ENCODE data around the gene EIF6.
"Not testable (repeated sequence)": the region's sequence is repeated elsewhere in the genome, so short reads cannot be mapped to it uniquely, and the experiment has no call there.

EIF6 gene

GRCh38 chr20:35271904-35272303 lies 12.7 kb downstream of the EIF6 start:
- TF ChIP-seq TAF1 (IDR thresholded peaks at IDR 0.05; ENCODE audit: borderline replicate concordance, low read depth, low read length) (no peak), POLR2AphosphoS5 (IDR thresholded peaks at IDR 0.05; ENCODE audit: low read depth, low read length) (no peak), POLR2A (IDR thresholded peaks at IDR 0.05; ENCODE audit: low read depth, low read length) (no peak)
- no peak for FAIRE-seq

GRCh38 chr20:35271073-35271882 lies 13.3 kb downstream of the EIF6 start:
- no peak for FAIRE-seq
- DNase-seq (ENCODE audit: insufficient read length) = no peak
- TF ChIP-seq TAF1 (IDR thresholded peaks at IDR 0.05; ENCODE audit: borderline replicate concordance, low read depth, low read length) (no peak), POLR2A (IDR thresholded peaks at IDR 0.05; ENCODE audit: low read depth, low read length) (no peak), POLR2AphosphoS5 (IDR thresholded peaks at IDR 0.05; ENCODE audit: low read depth, low read length) (no peak)

More at GRCh38 chr20:35271904-35272303, 12.7 kb downstream of the EIF6 start:
- DNase-seq (ENCODE audit: insufficient read length) = no peak

- FAIRE-seq (no peak), DNase-seq (ENCODE audit: insufficient read length) (no peak)
- TF ChIP-seq POLR2AphosphoS5 (IDR thresholded peaks at IDR 0.05; ENCODE audit: low read depth, low read length) = no peak
- no peak for TF ChIP-seq TAF1 (IDR thresholded peaks at IDR 0.05; ENCODE audit: borderline replicate concordance, low read depth, low read length)
- no peak for TF ChIP-seq POLR2A (IDR thresholded peaks at IDR 0.05; ENCODE audit: low read depth, low read length)
These were observed 14.3 kb downstream of the EIF6 start for GRCh38 chr20:35270021-35270902.

GRCh38 chr20:35269055-35269781 lies 15.4 kb downstream of the EIF6 start:
- FAIRE-seq (peak; percentile 82), DNase-seq (ENCODE audit: insufficient read length) (peak; percentile 69)
- TF ChIP-seq TAF1 (IDR thresholded peaks at IDR 0.05; ENCODE audit: borderline replicate concordance, low read depth, low read length) = no peak
- no peak for TF ChIP-seq POLR2AphosphoS5 (IDR thresholded peaks at IDR 0.05; ENCODE audit: low read depth, low read length)
- no peak for TF ChIP-seq POLR2A (IDR thresholded peaks at IDR 0.05; ENCODE audit: low read depth, low read length)

GRCh38 chr20:35267092-35267491 lies 17.5 kb downstream of the EIF6 start:
- no peak for FAIRE-seq
- TF ChIP-seq POLR2A (IDR thresholded peaks at IDR 0.05; ENCODE audit: low read depth, low read length) (no peak), TAF1 (IDR thresholded peaks at IDR 0.05; ENCODE audit: borderline replicate concordance, low read depth, low read length) (no peak), POLR2AphosphoS5 (IDR thresholded peaks at IDR 0.05; ENCODE audit: low read depth, low read length) (no peak)
- no peak for DNase-seq (ENCODE audit: insufficient read length)

GRCh38 chr20:35264755-35265154 lies 19.8 kb downstream of the EIF6 start:
- no peak for TF ChIP-seq POLR2A (IDR thresholded peaks at IDR 0.05; ENCODE audit: low read depth, low read length)
- no peak for TF ChIP-seq TAF1 (IDR thresholded peaks at IDR 0.05; ENCODE audit: borderline replicate concordance, low read depth, low read length)
- no peak for TF ChIP-seq POLR2AphosphoS5 (IDR thresholded peaks at IDR 0.05; ENCODE audit: low read depth, low read length)
- no peak for FAIRE-seq
- DNase-seq (ENCODE audit: insufficient read length) = no peak

GRCh38 chr20:35263532-35264341 lies 20.8 kb downstream of the EIF6 start:
- no peak for TF ChIP-seq POLR2AphosphoS5 (IDR thresholded peaks at IDR 0.05; ENCODE audit: low read depth, low read length)
- no peak for TF ChIP-seq TAF1 (IDR thresholded peaks at IDR 0.05; ENCODE audit: borderline replicate concordance, low read depth, low read length)
- no peak for TF ChIP-seq POLR2A (IDR thresholded peaks at IDR 0.05; ENCODE audit: low read depth, low read length)
- DNase-seq (ENCODE audit: insufficient read length) (no peak), FAIRE-seq (no peak)

- not testable (repeated sequence) for FAIRE-seq; DNase-seq (ENCODE audit: insufficient read length)
These were observed 21.6 kb downstream of the EIF6 start for GRCh38 chr20:35262731-35263531.

GRCh38 chr20:35262321-35262720 lies 22.3 kb downstream of the EIF6 start:
- DNase-seq (ENCODE audit: insufficient read length); FAIRE-seq: not testable (repeated sequence)

- DNase-seq (ENCODE audit: insufficient read length) (no peak), FAIRE-seq (no peak)
- TF ChIP-seq TAF1 (IDR thresholded peaks at IDR 0.05; ENCODE audit: borderline replicate concordance, low read depth, low read length) = no peak
- TF ChIP-seq POLR2AphosphoS5 (IDR thresholded peaks at IDR 0.05; ENCODE audit: low read depth, low read length) = no peak
- no peak for TF ChIP-seq POLR2A (IDR thresholded peaks at IDR 0.05; ENCODE audit: low read depth, low read length)
These were observed 24.1 kb downstream of the EIF6 start for GRCh38 chr20:35260426-35260825.

All from GM12892 (cell line).